T-helper 1 cell (primary cell): ENCODE measurements around the gene CCNK.

Experiments
- DNase-seq, 5 donors: peaks; one replicate each; pipeline ENCODE4 v3.0.0-alpha.2; 2012 to 2020

Gene CCNK

GRCh38 chr14:99521176-99522024 is 40.2 kb downstream of the CCNK start:
- DNase-seq, result peak in 1 of 5 donors; percentile 9

GRCh38 chr14:99522025-99522401 is 40.8 kb downstream of the CCNK start:
- no peak for DNase-seq

- DNase-seq, result peak in 1 of 5 donors; percentile 5
Measured at GRCh38 chr14:99522457-99522891, 41.3 kb downstream of the CCNK start.

GRCh38 chr14:99522934-99523703 is 41.9 kb downstream of the CCNK start:
- peak in 1 of 5 donors; percentile 4 for DNase-seq

- no peak for DNase-seq
Measured at GRCh38 chr14:99523704-99524055, 42.5 kb downstream of the CCNK start.

GRCh38 chr14:99524091-99524661 is 43.0 kb downstream of the CCNK start:
- no peak for DNase-seq

GRCh38 chr14:99524804-99525698 is 43.8 kb downstream of the CCNK start:
- DNase-seq, result no peak

- DNase-seq, result no peak
Measured at GRCh38 chr14:99525699-99526080, 44.5 kb downstream of the CCNK start.

GRCh38 chr14:99527026-99527425 is 45.8 kb downstream of the CCNK start:
- DNase-seq, result no peak

- DNase-seq, result no peak
Measured at GRCh38 chr14:99527427-99528076, 46.3 kb downstream of the CCNK start.

GRCh38 chr14:99529899-99530298 is 48.7 kb downstream of the CCNK start:
- no peak for DNase-seq

GRCh38 chr14:99530407-99531155 is 49.4 kb downstream of the CCNK start:
- DNase-seq, result no peak

- DNase-seq, result no peak
Measured at GRCh38 chr14:99531251-99532096, 50.3 kb downstream of the CCNK start.

GRCh38 chr14:99532310-99532709 is 51.1 kb downstream of the CCNK start:
- DNase-seq, result no peak

GRCh38 chr14:99534333-99534732 is 53.1 kb downstream of the CCNK start:
- DNase-seq, result no peak

- DNase-seq, result no peak
Measured at GRCh38 chr14:99534863-99535262, 53.7 kb downstream of the CCNK start.

GRCh38 chr14:99535448-99535847 is 54.2 kb downstream of the CCNK start:
- DNase-seq, result no peak

- DNase-seq, result no peak
Measured at GRCh38 chr14:99535908-99536778, 54.9 kb downstream of the CCNK start.

GRCh38 chr14:99537399-99537798 is 56.2 kb downstream of the CCNK start:
- DNase-seq, result no peak
